ENCODE data around the gene C5orf58. TPM values are rescaled to one million over a fixed set of nuclear protein-coding genes. Genes with fewer than 3 reads are reported as not detected.
A peak's percentile ranks its signal among the peaks of the same experiment; 100 is the strongest.

Gene C5orf58
- total and polyA plus RNA-seq, 2 donors from 2014 or later: not detected

- Histone ChIP-seq H3K27ac (ENCODE audit: low read depth in 2 of 2, low read length in 2 of 2) (peak overlapping the region; percentile 23 to 67), H3K9ac (ENCODE audit: low read length in 3 of 3) (no peak overlapping the region), H3K36me3 (ENCODE audit: control insufficient read depth in 2 of 3, insufficient read depth in 3 of 3, low read length in 3 of 3) (no peaks in the 10 kb centered on the region), H3K4me3 (ENCODE audit: low read length in 3 of 3) (no peak overlapping the region), H3K9me3 (ENCODE audit: control insufficient read depth in 2 of 3, insufficient read depth in 1 of 3, low read length in 3 of 3) (no peaks in the 10 kb centered on the region), H3K27me3 (ENCODE audit: control insufficient read depth, insufficient read depth, low read length) (no peaks in the 10 kb centered on the region), H3K4me1 (ENCODE audit: control insufficient read depth in 2 of 3, insufficient read depth in 2 of 3, low read depth in 1 of 3, low read length in 3 of 3) (peaks cover 0 to 5% (median 4%) of the 10 kb centered on the region in 3 donors)
- no peak for FAIRE-seq
- peak in 4 of 5 donors; percentile 73 to 90 (median 82) for DNase-seq
- intact Hi-C loops (cut with DNase I): no loop called here
- peak; percentile 73 for TF ChIP-seq CTCF (IDR thresholded peaks at IDR 0.05; ENCODE audit: borderline replicate concordance, extremely low read depth, insufficient read depth)
Measured at GRCh38 chr5:170267431-170268152, 34.8 kb downstream of the C5orf58 start.

- Histone ChIP-seq H3K27ac (ENCODE audit: low read depth in 2 of 2, low read length in 2 of 2) (peak overlapping the region; percentile 23 to 50), H3K27me3 (ENCODE audit: control insufficient read depth, insufficient read depth, low read length) (no peaks in the 10 kb centered on the region), H3K4me1 (ENCODE audit: control insufficient read depth in 2 of 3, insufficient read depth in 2 of 3, low read depth in 1 of 3, low read length in 3 of 3) (peaks cover 0 to 5% (median 4%) of the 10 kb centered on the region in 3 donors), H3K9me3 (ENCODE audit: control insufficient read depth in 2 of 3, insufficient read depth in 1 of 3, low read length in 3 of 3) (no peaks in the 10 kb centered on the region), H3K4me3 (ENCODE audit: low read length in 3 of 3) (no peak overlapping the region), H3K36me3 (ENCODE audit: control insufficient read depth in 2 of 3, insufficient read depth in 3 of 3, low read length in 3 of 3) (no peaks in the 10 kb centered on the region), H3K9ac (ENCODE audit: low read length in 3 of 3) (no peak overlapping the region)
- intact Hi-C loops (cut with DNase I): no loop called here
- TF ChIP-seq CTCF (IDR thresholded peaks at IDR 0.05; ENCODE audit: borderline replicate concordance, extremely low read depth, insufficient read depth): no peak
- no peak for DNase-seq
- FAIRE-seq: no peak
Measured at GRCh38 chr5:170268153-170268689, 35.4 kb downstream of the C5orf58 start.

- H3K4me1 ChIP-seq (ENCODE audit: control insufficient read depth in 2 of 3, insufficient read depth in 2 of 3, low read depth in 1 of 3, low read length in 3 of 3): peaks cover 0 to 5% (median 4%) of the 10 kb centered on the region in 3 donors
- no peaks in the 10 kb centered on the region for H3K36me3 ChIP-seq (ENCODE audit: control insufficient read depth in 2 of 3, insufficient read depth in 3 of 3, low read length in 3 of 3)
- intact Hi-C loops (cut with DNase I): no loop called here
Measured at GRCh38 chr5:170268884-170269283, 36.1 kb downstream of the C5orf58 start.

More at GRCh38 chr5:170268884-170269283, 36.1 kb downstream of the C5orf58 start:
- peak overlapping the region in 1 of 2 donors; percentile 50 for H3K27ac ChIP-seq (ENCODE audit: low read depth in 2 of 2, low read length in 2 of 2)
- FAIRE-seq (no peak), DNase-seq (no peak)
- H3K9ac ChIP-seq (ENCODE audit: low read length in 3 of 3): no peak overlapping the region
- TF ChIP-seq CTCF (IDR thresholded peaks at IDR 0.05; ENCODE audit: borderline replicate concordance, extremely low read depth, insufficient read depth): no peak
- H3K4me3 ChIP-seq (ENCODE audit: low read length in 3 of 3): no peak overlapping the region
- no peaks in the 10 kb centered on the region for H3K9me3 ChIP-seq (ENCODE audit: control insufficient read depth in 2 of 3, insufficient read depth in 1 of 3, low read length in 3 of 3)
- H3K27me3 ChIP-seq (ENCODE audit: control insufficient read depth, insufficient read depth, low read length): no peaks in the 10 kb centered on the region
